Frontal cortex (tissue), 4 donors: ENCODE data around the gene CALY. TPM values are rescaled to one million over a fixed set of nuclear protein-coding genes. Genes with fewer than 3 reads are reported as not detected.
A peak's percentile ranks its signal among the peaks of the same experiment; 100 is the strongest.
"Not testable (repeated sequence)": the region's sequence is repeated elsewhere in the genome, so short reads cannot be mapped to it uniquely, and the experiment has no call there.

Source experiments
- DNase-seq, 2 donors: peaks; one replicate each; pipeline ENCODE4 v3.0.0; 2012; ENCODE audit warnings: low spot score in 2 of 2
- FAIRE-seq: peaks from 2 replicates; lab custom pipeline; 2012; peaks lifted over from hg19 to GRCh38; lab: Jason Lieb, UNC
- total RNA-seq: library from RNA; depleted of rRNA; stranded (reverse); fragments of >200 nt; gene quantifications from one replicate; pipeline ENCODE4 v1.2.3, GENCODE V29; 2014
- donor health status: control.
- donor health status: control.
- donor health status: control.

The CALY gene
- total RNA-seq, 1 donor from 2014 or later = 8.2 TPM

- not testable (repeated sequence) for FAIRE-seq, DNase-seq
Measured at GRCh38 chr10:133367461-133367860, 30.8 kb upstream of the CALY start.

- DNase-seq (no peak), FAIRE-seq (no peak)
Measured at GRCh38 chr10:133366751-133367150, 30.1 kb upstream of the CALY start.

- FAIRE-seq = no peak
Measured at GRCh38 chr10:133366130-133366478, 29.4 kb upstream of the CALY start.

GRCh38 chr10:133365461-133366129, 28.9 kb upstream of the CALY start:
- FAIRE-seq (no peak), DNase-seq (no peak)

More at GRCh38 chr10:133366130-133366478, 29.4 kb upstream of the CALY start:
- DNase-seq = no peak

GRCh38 chr10:133364645-133365431, 28.1 kb upstream of the CALY start:
- no peak for DNase-seq
- FAIRE-seq = no peak

- FAIRE-seq (no peak), DNase-seq (no peak)
Measured at GRCh38 chr10:133362846-133363245, 26.1 kb upstream of the CALY start.

- FAIRE-seq = no peak
- DNase-seq = no peak
Measured at GRCh38 chr10:133361773-133362441, 25.2 kb upstream of the CALY start.

- no peak for FAIRE-seq
- no peak for DNase-seq
Measured at GRCh38 chr10:133361227-133361626, 24.5 kb upstream of the CALY start.

GRCh38 chr10:133359972-133360610, 23.4 kb upstream of the CALY start:
- DNase-seq (no peak), FAIRE-seq (no peak)

GRCh38 chr10:133359554-133359971, 22.9 kb upstream of the CALY start:
- DNase-seq (no peak), FAIRE-seq (no peak)

- DNase-seq = no peak
- no peak for FAIRE-seq
Measured at GRCh38 chr10:133358925-133359310, 22.2 kb upstream of the CALY start.

- no peak for FAIRE-seq
- DNase-seq = no peak
Measured at GRCh38 chr10:133358162-133358924, 21.6 kb upstream of the CALY start.

- peak; percentile 79 to 96 for DNase-seq
- FAIRE-seq = no peak
Measured at GRCh38 chr10:133357285-133358161, 20.8 kb upstream of the CALY start, which contains the start of gene FUOM. Gene FUOM (minus strand): TSS chr10:133358019. CDS start chr10:133358007, 12 bp downstream.

GRCh38 chr10:133356549-133357284, 20.0 kb upstream of the CALY start:
- no peak for DNase-seq
- no peak for FAIRE-seq

GRCh38 chr10:133355991-133356390, 19.3 kb upstream of the CALY start:
- no peak for FAIRE-seq

GRCh38 chr10:133355266-133355665, 18.6 kb upstream of the CALY start:
- FAIRE-seq (no peak), DNase-seq (no peak)

More at GRCh38 chr10:133355991-133356390, 19.3 kb upstream of the CALY start:
- DNase-seq = no peak

- DNase-seq = no peak
- FAIRE-seq = no peak
Measured at GRCh38 chr10:133354672-133355240, 18.1 kb upstream of the CALY start.
